SK-N-SH treated with all-trans-retinoic acid at 6 μM for 48 hours (cell line): Measurements from ENCODE around the gene DTNA.

ENCODE experiments used
- ATAC-seq: fragments of 200-7000 bp; cut with Tn5 transposase; 3 replicates; pipeline ENCODE4 v1.9.1; 2020; ENCODE audit warnings: mild to moderate bottlenecking, moderate library complexity
- ARNTL ChIP-seq: fragments of 450-650 bp; formaldehyde crosslinking; IDR thresholded peaks from 2 replicates; pipeline ENCODE4 v1.5.0; 2020; ENCODE audit warnings: low read depth, mild to moderate bottlenecking, moderate library complexity, borderline replicate concordance
- BACH2 ChIP-seq: fragments of 250-450 bp; sonication (Bioruptor Pico); IDR thresholded peaks from 2 replicates; pipeline ENCODE4 v1.9.0; 2021; ENCODE audit warnings: mild to moderate bottlenecking, borderline replicate concordance
- CREB5 ChIP-seq: fragments of 250-450 bp; sonication (Bioruptor Pico); IDR thresholded peaks from 2 replicates; pipeline ENCODE4 v1.5.1; 2020; ENCODE audit warnings: low read depth, mild to moderate bottlenecking, moderate library complexity
- CSDC2 ChIP-seq: fragments of 250-450 bp; sonication (Bioruptor Pico); IDR thresholded peaks from 2 replicates; pipeline ENCODE4 v1.5.0; 2020; ENCODE audit warnings: mild to moderate bottlenecking, moderate library complexity
- CSRNP3 ChIP-seq: fragments of 250-450 bp; sonication (Bioruptor Pico); IDR thresholded peaks from 2 replicates; pipeline ENCODE4 v1.5.1; 2021; ENCODE audit warnings: mild to moderate bottlenecking, moderate library complexity
- ESRRG ChIP-seq: fragments of 250-450 bp; sonication (Bioruptor Pico); IDR thresholded peaks from 2 replicates; pipeline ENCODE4 v1.6.1; 2021; ENCODE audit warnings: mild to moderate bottlenecking
- GLIS3 ChIP-seq: fragments of 250-450 bp; sonication (Bioruptor Pico); IDR thresholded peaks from 2 replicates; pipeline ENCODE4 v1.5.0; 2020; ENCODE audit warnings: mild to moderate bottlenecking, moderate library complexity
- OSR1 ChIP-seq: fragments of 250-450 bp; sonication (Bioruptor Pico); IDR thresholded peaks from 2 replicates; pipeline ENCODE4 v1.8.0; 2022; ENCODE audit warnings: moderate library complexity, mild to moderate bottlenecking, inconsistent platforms
- PATZ1 ChIP-seq: fragments of 250-450 bp; sonication (Bioruptor Pico); IDR thresholded peaks from 2 replicates; pipeline ENCODE4 v1.8.0; 2020; ENCODE audit warnings: mild to moderate bottlenecking, moderate library complexity, borderline replicate concordance
- PPARA ChIP-seq: fragments of 250-450 bp; sonication (Bioruptor Pico); IDR thresholded peaks from 2 replicates; pipeline ENCODE4 v1.5.0; 2020; ENCODE audit warnings: mild to moderate bottlenecking, borderline replicate concordance
- RARB ChIP-seq: fragments of 250-450 bp; sonication (Bioruptor Pico); IDR thresholded peaks from 2 replicates; pipeline ENCODE4 v1.8.0; 2021; ENCODE audit warnings: mild to moderate bottlenecking, moderate library complexity
- SNAI2 ChIP-seq: fragments of 250-450 bp; sonication (Bioruptor Pico); IDR thresholded peaks from 2 replicates; pipeline ENCODE4 v1.5.0; 2020; ENCODE audit warnings: mild to moderate bottlenecking, moderate library complexity
- TOX ChIP-seq: fragments of 250-450 bp; sonication (Bioruptor Pico); IDR thresholded peaks from 2 replicates; pipeline ENCODE4 v1.8.0; 2021; ENCODE audit warnings: mild to moderate bottlenecking, moderate library complexity, borderline replicate concordance
- TSHZ2 ChIP-seq: fragments of 250-450 bp; sonication (Bioruptor Pico); IDR thresholded peaks from 2 replicates; pipeline ENCODE4 v1.5.0; 2020; ENCODE audit warnings: mild to moderate bottlenecking, moderate library complexity
- ZC3H10 ChIP-seq: fragments of 250-450 bp; sonication (Bioruptor Pico); IDR thresholded peaks from 2 replicates; pipeline ENCODE4 v1.5.1; 2021; ENCODE audit warnings: mild to moderate bottlenecking, moderate library complexity
- ZFP3 ChIP-seq: fragments of 250-450 bp; sonication (Bioruptor Pico); IDR thresholded peaks from 2 replicates; pipeline ENCODE4 v1.5.0; 2020; ENCODE audit warnings: mild to moderate bottlenecking, moderate library complexity
- ZFP30 ChIP-seq: fragments of 450-650 bp; formaldehyde crosslinking; IDR thresholded peaks from 2 replicates; pipeline ENCODE4 v1.5.0; 2022; ENCODE audit warnings: mild to moderate bottlenecking, moderate library complexity
- ZNF565 ChIP-seq: fragments of 450-650 bp; formaldehyde crosslinking; conservative IDR thresholded peaks from 2 replicates; pipeline ENCODE4 v1.5.0; 2020; ENCODE audit warnings: low read depth, mild to moderate bottlenecking, moderate library complexity
- ZNF70 ChIP-seq: fragments of 450-650 bp; formaldehyde crosslinking; IDR thresholded peaks from 2 replicates; pipeline ENCODE4 v1.5.0; 2020; ENCODE audit warnings: mild to moderate bottlenecking, moderate library complexity
- ZNF8 ChIP-seq: fragments of 450-650 bp; formaldehyde crosslinking; IDR thresholded peaks from 2 replicates; pipeline ENCODE4 v1.5.0; 2020; ENCODE audit warnings: mild to moderate bottlenecking, moderate library complexity

The DTNA gene

GRCh38 chr18:34875150-34875549, 165.1 kb downstream of the DTNA start:
- no peak for ATAC-seq
- no peak for TF ChIP-seq RARB
- TF ChIP-seq ARNTL: no peak
- no peak for TF ChIP-seq ZFP3 (CRISPR knock-in tag)
- no peak for TF ChIP-seq SNAI2 (CRISPR knock-in tag)
- TF ChIP-seq ESRRG (CRISPR knock-in tag): no peak
- no peak for TF ChIP-seq CREB5 (CRISPR knock-in tag)
- no peak for TF ChIP-seq ZNF70
- no peak for TF ChIP-seq ZFP30 (CRISPR knock-in tag)
- TF ChIP-seq PPARA (CRISPR knock-in tag): no peak
- TF ChIP-seq OSR1: no peak
- TF ChIP-seq TOX (CRISPR knock-in tag): no peak
- no peak for TF ChIP-seq ZC3H10
- no peak for TF ChIP-seq CSDC2 (CRISPR knock-in tag)
- no peak for TF ChIP-seq PATZ1 (CRISPR knock-in tag)
- TF ChIP-seq GLIS3 (CRISPR knock-in tag): no peak
- no peak for TF ChIP-seq TSHZ2 (CRISPR knock-in tag)
- no peak for TF ChIP-seq BACH2 (CRISPR knock-in tag)

GRCh38 chr18:34880403-34880802, 170.3 kb downstream of the DTNA start:
- TF ChIP-seq ZFP30 (CRISPR knock-in tag) (no peak), ARNTL (no peak), PPARA (CRISPR knock-in tag) (no peak), ZNF8 (CRISPR knock-in tag) (no peak), GLIS3 (CRISPR knock-in tag) (no peak), CREB5 (CRISPR knock-in tag) (no peak), ZFP3 (CRISPR knock-in tag) (no peak), TOX (CRISPR knock-in tag) (no peak)
- ATAC-seq: no peak

GRCh38 chr18:34880882-34881834, 171.1 kb downstream of the DTNA start:
- TF ChIP-seq ZFP30 (CRISPR knock-in tag): no peak
- TF ChIP-seq CSRNP3 (CRISPR knock-in tag): no peak
- TF ChIP-seq GLIS3 (CRISPR knock-in tag): no peak
- TF ChIP-seq OSR1: no peak
- TF ChIP-seq ZNF565 (CRISPR knock-in tag): no peak
- TF ChIP-seq CSDC2 (CRISPR knock-in tag): no peak
- no peak for TF ChIP-seq ZNF8 (CRISPR knock-in tag)
- no peak for TF ChIP-seq SNAI2 (CRISPR knock-in tag)
- no peak for TF ChIP-seq ZC3H10
- no peak for TF ChIP-seq ZFP3 (CRISPR knock-in tag)
- no peak for TF ChIP-seq ZNF70
- TF ChIP-seq RARB: no peak
- TF ChIP-seq CREB5 (CRISPR knock-in tag): no peak
- TF ChIP-seq PPARA (CRISPR knock-in tag): no peak
- no peak for TF ChIP-seq ESRRG (CRISPR knock-in tag)
- peak; percentile 36; the same call in 2 of the 3 replicates for ATAC-seq
